PC-3 (cell line): ENCODE data around the gene ABLIM1. TPM values are rescaled to one million over a fixed set of nuclear protein-coding genes. Genes with fewer than 3 reads are reported as not detected.
A peak's percentile ranks its signal among the peaks of the same experiment; 100 is the strongest.

ENCODE experiments used
- ATAC-seq: fragments of 200-7000 bp; cut with Tn5 transposase; 2 replicates; pipeline ENCODE4 v1.9.1; 2020; ENCODE audit warnings: mild to moderate bottlenecking, moderate library complexity
- BruUV-seq: library from RNA; stranded (reverse); fragments of 400-500 nt; replicated peaks from 2 replicates; lab custom pipeline; 2021; lab: Mats Ljungman, UMichigan
- CTCF ChIA-PET: fragments of 300-600 bp; sonication (Branson Sonifier 250); formaldehyde crosslinking; loops from one replicate; lab custom pipeline; 2022; ENCODE audit warnings: antibody characterized with exemption; lab: Charles Lee
- POLR2A ChIA-PET: fragments of 300-600 bp; sonication (Branson Sonifier 250); formaldehyde crosslinking; loops from one replicate; lab custom pipeline; 2022; ENCODE audit warnings: antibody characterized with exemption; ENCODE audit not compliant: unreplicated experiment; lab: Charles Lee
- DNase-seq: peaks from one replicate; pipeline ENCODE4 v3.0.0-alpha.2; 2015
- H2AFZ ChIP-seq: fragments of 300-600 bp; sonication (generic); 2 replicates; pipeline ENCODE4 v1.6.0; 2016; ENCODE audit warnings: antibody characterized with exemption, low read length
- H3F3A ChIP-seq: fragments of 300-600 bp; sonication (generic); one replicate; pipeline ENCODE4 v1.6.0; 2017; ENCODE audit warnings: antibody characterized with exemption, low read length, control low read depth, mild to moderate bottlenecking; ENCODE audit not compliant: unreplicated experiment
- H3K27ac ChIP-seq: fragments of 300-600 bp; sonication (generic); 2 replicates; pipeline ENCODE4 v1.5.1; 2016; ENCODE audit warnings: mild to moderate bottlenecking, low read length
- H3K27me3 ChIP-seq: fragments of 300-600 bp; sonication (generic); 2 replicates; pipeline ENCODE4 v1.6.1; 2016; ENCODE audit warnings: low read length, mixed read lengths
- H3K36me3 ChIP-seq: fragments of 300-600 bp; sonication (generic); 2 replicates; pipeline ENCODE4 v1.6.1; 2016; ENCODE audit warnings: low read depth, mixed run types, low read length, mixed read lengths
- H3K4me1 ChIP-seq: fragments of 300-600 bp; sonication (generic); 2 replicates; pipeline ENCODE4 v1.5.1; 2016; ENCODE audit warnings: low read length; ENCODE audit not compliant: insufficient read depth
- H3K4me2 ChIP-seq: fragments of 300-600 bp; sonication (generic); 2 replicates; pipeline ENCODE4 v1.6.0; 2016; ENCODE audit warnings: low read length
- H3K4me3 ChIP-seq: fragments of 300-600 bp; sonication (generic); 2 replicates; pipeline ENCODE4 v1.5.1; 2016; ENCODE audit warnings: mild to moderate bottlenecking, low read length, mixed read lengths
- H3K79me2 ChIP-seq: fragments of 300-600 bp; sonication (generic); 2 replicates; pipeline ENCODE4 v1.6.1; 2017; ENCODE audit warnings: low read length, mixed read lengths
- H3K9ac ChIP-seq: fragments of 300-600 bp; sonication (generic); 2 replicates; pipeline ENCODE4 v1.6.0; 2016; ENCODE audit warnings: mild to moderate bottlenecking, low read length
- H3K9me2 ChIP-seq: fragments of 300-600 bp; sonication (generic); replicated peaks from 2 replicates; pipeline ENCODE4 v1.6.1; 2016; ENCODE audit warnings: mixed run types, low read length, mixed read lengths
- H3K9me3 ChIP-seq: fragments of 300-600 bp; sonication (generic); 2 replicates; pipeline ENCODE4 v1.6.1; 2016; ENCODE audit warnings: low read length, mixed read lengths
- H4K20me1 ChIP-seq: fragments of 300-600 bp; sonication (generic); 2 replicates; pipeline ENCODE4 v1.6.1; 2016; ENCODE audit warnings: low read length, mixed read lengths
- EZH2 ChIP-seq: fragments of 300-600 bp; sonication (generic); IDR thresholded peaks from one replicate; pipeline ENCODE4 v1.6.1; 2017; ENCODE audit warnings: antibody characterized with exemption, mild to moderate bottlenecking, low read length; ENCODE audit not compliant: unreplicated experiment
- EZH2phosphoT487 ChIP-seq: fragments of 300-600 bp; sonication (generic); IDR thresholded peaks from 2 replicates; pipeline ENCODE4 v1.6.1; 2018; ENCODE audit warnings: mild to moderate bottlenecking, antibody characterized with exemption, low read length, borderline replicate concordance
- intact Hi-C: fragments of 100-400 bp; cut with micrococcal nuclease; formaldehyde crosslinking; loops from 2 replicates; pipeline ENCODE4 v1.9.0; 2023
- total RNA-seq: library from RNA; depleted of rRNA; stranded (reverse); fragments of >200 nt; gene quantifications from 2 replicates; pipeline ENCODE4 v1.2.3, GENCODE V29; 2014
- TF ChIP-seq, protein P1 (sequence below): fragments of 300-600 bp; sonication (generic); conservative IDR thresholded peaks from 2 replicates; pipeline ENCODE4 v1.5.1; 2017; ENCODE audit warnings: antibody characterized with exemption, low read depth, mild to moderate bottlenecking, low read length

The ABLIM1 gene
- total RNA-seq, 1 experiment from 2014 or later, result 12.3 TPM

DNA sequence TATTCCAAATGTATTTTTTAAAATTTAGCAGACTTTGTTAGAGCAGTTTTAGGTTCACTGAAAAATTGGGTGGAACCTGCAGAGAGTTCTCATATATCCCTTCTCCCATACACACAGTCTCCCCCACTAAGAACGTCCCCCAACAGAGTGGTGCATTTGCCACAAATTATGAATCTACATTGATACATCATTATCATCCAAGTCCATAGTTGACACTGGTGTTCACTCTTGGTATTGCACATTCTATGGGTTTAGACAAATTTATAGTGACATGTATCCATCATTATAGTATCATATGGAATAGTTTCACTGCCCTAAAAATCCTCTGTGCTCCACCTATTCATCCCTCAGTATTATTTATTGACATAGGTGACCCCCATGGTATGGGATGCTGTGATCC, 156.4 kb downstream of the ABLIM1 start:
- POLR2A ChIA-PET, result no interaction called here
- Histone ChIP-seq H3K4me3 (no peak overlapping the region), H3K79me2 (no peaks in the 10 kb centered on the region), H3K9ac (no peak overlapping the region), H3K4me1 (peaks cover 16% of the 10 kb centered on the region; the same call in 1 of the 2 replicates), H3K9me2 (no peaks in the 10 kb centered on the region), H3K9me3 (no peaks in the 10 kb centered on the region), H3F3A (no peaks in the 10 kb centered on the region), H3K36me3 (no peaks in the 10 kb centered on the region), H3K4me2 (no peak overlapping the region), H4K20me1 (no peaks in the 10 kb centered on the region), H3K27ac (no peak overlapping the region), H2AFZ (no peak overlapping the region), H3K27me3 (no peaks in the 10 kb centered on the region)
- intact Hi-C loops, result no loop called here
- no peak for ATAC-seq
- CTCF ChIA-PET, result no interaction called here
- no peak for TF ChIP-seq EZH2phosphoT487
- no peak for TF ChIP-seq EZH2
- TF ChIP-seq, protein P1, sequence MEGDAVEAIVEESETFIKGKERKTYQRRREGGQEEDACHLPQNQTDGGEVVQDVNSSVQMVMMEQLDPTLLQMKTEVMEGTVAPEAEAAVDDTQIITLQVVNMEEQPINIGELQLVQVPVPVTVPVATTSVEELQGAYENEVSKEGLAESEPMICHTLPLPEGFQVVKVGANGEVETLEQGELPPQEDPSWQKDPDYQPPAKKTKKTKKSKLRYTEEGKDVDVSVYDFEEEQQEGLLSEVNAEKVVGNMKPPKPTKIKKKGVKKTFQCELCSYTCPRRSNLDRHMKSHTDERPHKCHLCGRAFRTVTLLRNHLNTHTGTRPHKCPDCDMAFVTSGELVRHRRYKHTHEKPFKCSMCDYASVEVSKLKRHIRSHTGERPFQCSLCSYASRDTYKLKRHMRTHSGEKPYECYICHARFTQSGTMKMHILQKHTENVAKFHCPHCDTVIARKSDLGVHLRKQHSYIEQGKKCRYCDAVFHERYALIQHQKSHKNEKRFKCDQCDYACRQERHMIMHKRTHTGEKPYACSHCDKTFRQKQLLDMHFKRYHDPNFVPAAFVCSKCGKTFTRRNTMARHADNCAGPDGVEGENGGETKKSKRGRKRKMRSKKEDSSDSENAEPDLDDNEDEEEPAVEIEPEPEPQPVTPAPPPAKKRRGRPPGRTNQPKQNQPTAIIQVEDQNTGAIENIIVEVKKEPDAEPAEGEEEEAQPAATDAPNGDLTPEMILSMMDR, result 0 out of 2 replicates have a peak, but pooled peaks have one; percentile 18
- DNase-seq, result no peak
- BruUV-seq, result no TSS peak

DNA sequence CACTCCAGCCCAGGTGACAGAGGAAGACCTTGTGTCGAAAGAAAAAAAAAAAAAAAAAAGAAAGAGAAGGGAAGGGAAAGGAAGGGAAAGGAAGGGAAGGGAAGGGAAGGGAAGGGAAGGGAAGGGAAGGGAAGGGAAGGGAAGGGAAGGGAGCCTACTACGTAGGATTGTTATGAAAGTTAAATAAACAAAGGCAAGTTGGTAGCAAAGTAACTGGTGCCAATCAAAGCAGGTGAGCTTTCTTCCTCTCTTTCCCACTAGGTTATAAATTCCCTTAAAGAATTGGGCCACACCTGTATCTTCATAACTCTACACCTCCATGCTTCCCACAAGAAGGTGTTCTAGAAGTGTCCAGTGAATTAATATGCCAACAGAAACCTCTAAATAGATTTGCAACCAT, 157.4 kb downstream of the ABLIM1 start:
- POLR2A ChIA-PET, result no interaction called here
- H3K9me3 ChIP-seq, result no peaks in the 10 kb centered on the region
- TF ChIP-seq EZH2 (no peak), EZH2phosphoT487 (no peak)
- TF ChIP-seq, protein P1, result no peak
- no peak overlapping the region for H3K4me2 ChIP-seq
- DNase-seq (no peak), ATAC-seq (no peak)
- CTCF ChIA-PET, result no interaction called here
- no peaks in the 10 kb centered on the region for H3K36me3 ChIP-seq
- no peaks in the 10 kb centered on the region for H3K27me3 ChIP-seq
- no peak overlapping the region for H3K4me3 ChIP-seq
- H3K4me1 ChIP-seq, result peaks cover 11% of the 10 kb centered on the region; the same call in 1 of the 2 replicates
- no peaks in the 10 kb centered on the region for H3K79me2 ChIP-seq
- no peaks in the 10 kb centered on the region for H4K20me1 ChIP-seq
- no peak overlapping the region for H3K9ac ChIP-seq
- H2AFZ ChIP-seq, result no peak overlapping the region
- no TSS peak for BruUV-seq
- H3F3A ChIP-seq, result no peaks in the 10 kb centered on the region
- intact Hi-C loops, result no loop called here
- no peak overlapping the region for H3K27ac ChIP-seq
- no peaks in the 10 kb centered on the region for H3K9me2 ChIP-seq

DNA sequence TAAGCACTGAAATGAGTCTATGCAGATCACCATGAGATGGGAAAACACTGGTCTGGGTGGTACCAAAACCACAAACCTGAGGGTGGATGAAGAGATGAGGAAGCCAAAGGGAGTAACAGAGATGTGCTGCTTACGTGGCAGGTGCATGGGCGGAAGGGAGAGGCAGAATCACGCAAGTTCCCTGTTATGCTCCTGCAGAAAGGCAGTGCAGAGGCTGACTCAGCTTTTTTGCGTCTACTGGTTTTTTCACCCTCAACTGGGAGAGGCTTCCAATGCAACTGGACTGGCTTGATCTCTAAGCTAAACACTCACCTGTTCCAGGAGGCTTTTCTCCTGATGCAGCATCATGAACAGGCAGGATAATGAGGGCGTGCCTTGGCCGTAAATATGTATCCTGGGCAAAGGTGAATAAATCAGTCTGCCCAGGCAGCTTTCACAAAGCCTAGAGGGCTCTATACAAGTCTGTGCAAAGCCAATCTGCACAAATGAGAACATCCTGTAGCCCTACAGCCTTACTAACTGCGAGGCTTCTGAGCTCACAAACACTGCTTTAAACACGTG, 158.4 kb downstream of the ABLIM1 start:
- H3K27ac ChIP-seq, result no peak overlapping the region
- POLR2A ChIA-PET, result no interaction called here
- H4K20me1 ChIP-seq, result no peaks in the 10 kb centered on the region
- peak; percentile 43 for DNase-seq
- H3K4me3 ChIP-seq, result no peak overlapping the region
- ATAC-seq, result peak; percentile 27
- intact Hi-C loops, result no loop called here
- no peaks in the 10 kb centered on the region for H3K36me3 ChIP-seq
- TF ChIP-seq EZH2 (no peak), EZH2phosphoT487 (no peak)
- TF ChIP-seq, protein P1, result no peak
- no peaks in the 10 kb centered on the region for H3K9me3 ChIP-seq
- H3K9ac ChIP-seq, result no peak overlapping the region
- no peak overlapping the region for H2AFZ ChIP-seq
- H3K79me2 ChIP-seq, result no peaks in the 10 kb centered on the region
- H3F3A ChIP-seq, result no peaks in the 10 kb centered on the region
- peaks cover 9% of the 10 kb centered on the region; the same call in 1 of the 2 replicates for H3K4me1 ChIP-seq
- CTCF ChIA-PET, result interaction anchor here (0.6 kb wide), 1 partner anchor 28 kb away, joined by 6 read pairs; no protein-coding TSS in a partner anchor
- H3K9me2 ChIP-seq, result no peaks in the 10 kb centered on the region
- H3K4me2 ChIP-seq, result no peak overlapping the region
- no peaks in the 10 kb centered on the region for H3K27me3 ChIP-seq
- no TSS peak for BruUV-seq
